Vagina (tissue), 2 donors: ENCODE measurements around the gene PRRT1B. TPM values are rescaled to one million over a fixed set of nuclear protein-coding genes. Genes with fewer than 3 reads are reported as not detected.

Experiments
- DNase-seq, 2 donors: peaks; one replicate each; pipeline ENCODE4 v3.0.0-alpha.2; 2017; ENCODE audit errors: extremely low spot score in 2 of 2
- H3K27ac ChIP-seq: fragments of 200-600 bp; sonication (generic); one replicate; pipeline ENCODE4 v1.5.1; 2019
- H3K27me3 ChIP-seq: fragments of 200-600 bp; sonication (generic); one replicate; pipeline ENCODE4 v1.5.1; 2019
- H3K36me3 ChIP-seq, 2 donors: fragments of 200-600 bp; sonication (generic); one replicate each; pipeline ENCODE4 v1.5.1; 2017 to 2019
- H3K4me1 ChIP-seq: fragments of 200-600 bp; sonication (generic); one replicate; pipeline ENCODE4 v1.5.1; 2019
- H3K4me3 ChIP-seq, 2 donors: fragments of 200-600 bp; sonication (generic); 1 replicate in 1 of 2; 2 replicates in 1 of 2; pipeline ENCODE4 v1.5.1; 2016 to 2019
- H3K9me3 ChIP-seq: fragments of 200-600 bp; sonication (generic); one replicate; pipeline ENCODE4 v1.5.1; 2019
- POLR2A ChIP-seq, 2 donors: fragments of 450-650 bp; IDR thresholded peaks; one replicate each; pipeline ENCODE4 v1.6.1; 2017; ENCODE audit warnings: antibody characterized with exemption in 2 of 2, mild to moderate bottlenecking in 2 of 2, moderate library complexity in 2 of 2
- POLR2AphosphoS5 ChIP-seq, 2 donors: sonication (generic); formaldehyde crosslinking; IDR thresholded peaks; one replicate each; pipeline ENCODE4 v1.9.0; 2017; ENCODE audit warnings: antibody characterized with exemption in 2 of 2, mild to moderate bottlenecking in 2 of 2, low read depth in 1 of 2; ENCODE audit not compliant: insufficient read depth in 1 of 2
- intact Hi-C: fragments of 100-400 bp; cut with DNase I; formaldehyde crosslinking; loops from one replicate; pipeline ENCODE4 v1.15.1; 2023
- total RNA-seq: library from RNA; depleted of rRNA; stranded (reverse); fragments of >200 nt; gene quantifications from one replicate; pipeline ENCODE4 v1.2.3, GENCODE V29; 2016
- TF ChIP-seq, protein P1 (sequence below), 3 experiments: fragments of 450-650 bp in 2 of 3; fragments of 200-600 bp in 1 of 3; sonication (generic) in 1 of 3; IDR thresholded peaks; one replicate each; pipeline ENCODE4 v1.5.1; 2017 to 2019; ENCODE audit warnings: antibody characterized with exemption in 3 of 3, mild to moderate bottlenecking in 2 of 3, moderate library complexity in 2 of 3

PRRT1B gene
- total RNA-seq, 1 donor from 2014 or later, result not detected

DNA sequence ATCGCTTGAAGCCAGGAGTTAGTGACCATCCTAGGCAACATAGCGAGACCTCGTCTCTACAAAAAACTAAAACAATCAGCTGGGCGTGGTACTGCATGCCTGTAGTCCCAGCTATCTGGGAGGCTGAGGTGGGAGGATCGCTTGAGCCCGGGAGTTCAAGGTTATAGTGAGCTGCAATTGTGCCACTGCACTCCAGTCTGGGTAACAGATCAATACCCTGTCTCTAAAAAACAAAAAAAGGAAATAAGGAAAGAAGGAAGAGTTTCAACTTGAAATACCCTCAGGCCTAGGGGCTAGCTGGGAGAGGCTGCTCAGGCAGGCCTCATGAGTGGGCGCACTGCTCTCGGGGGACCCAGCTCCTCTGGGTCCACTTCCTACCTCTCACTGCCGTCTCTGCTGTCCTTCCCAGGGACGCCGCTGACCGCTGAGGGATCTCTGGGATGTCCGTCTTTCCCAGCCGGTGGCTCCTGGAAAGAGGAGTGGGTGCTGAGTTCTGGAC, 56.4 kb downstream of the PRRT1B start:
- no peak for DNase-seq
- Histone ChIP-seq H3K4me3 (no peak overlapping the region), H3K27ac (no peak overlapping the region), H3K9me3 (no peaks in the 10 kb centered on the region), H3K27me3 (no peaks in the 10 kb centered on the region), H3K4me1 (no peaks in the 10 kb centered on the region), H3K36me3 (peaks cover 0 to 53% of the 10 kb centered on the region in 2 donors)
- intact Hi-C loops, result loop anchor here (10.0 kb wide), 1 partner anchor 1773 kb away; the partner anchor contains the start of genes STKLD1 and SURF4
- no peak for TF ChIP-seq POLR2A (IDR thresholded peaks at IDR 0.05)
- TF ChIP-seq, protein P1, sequence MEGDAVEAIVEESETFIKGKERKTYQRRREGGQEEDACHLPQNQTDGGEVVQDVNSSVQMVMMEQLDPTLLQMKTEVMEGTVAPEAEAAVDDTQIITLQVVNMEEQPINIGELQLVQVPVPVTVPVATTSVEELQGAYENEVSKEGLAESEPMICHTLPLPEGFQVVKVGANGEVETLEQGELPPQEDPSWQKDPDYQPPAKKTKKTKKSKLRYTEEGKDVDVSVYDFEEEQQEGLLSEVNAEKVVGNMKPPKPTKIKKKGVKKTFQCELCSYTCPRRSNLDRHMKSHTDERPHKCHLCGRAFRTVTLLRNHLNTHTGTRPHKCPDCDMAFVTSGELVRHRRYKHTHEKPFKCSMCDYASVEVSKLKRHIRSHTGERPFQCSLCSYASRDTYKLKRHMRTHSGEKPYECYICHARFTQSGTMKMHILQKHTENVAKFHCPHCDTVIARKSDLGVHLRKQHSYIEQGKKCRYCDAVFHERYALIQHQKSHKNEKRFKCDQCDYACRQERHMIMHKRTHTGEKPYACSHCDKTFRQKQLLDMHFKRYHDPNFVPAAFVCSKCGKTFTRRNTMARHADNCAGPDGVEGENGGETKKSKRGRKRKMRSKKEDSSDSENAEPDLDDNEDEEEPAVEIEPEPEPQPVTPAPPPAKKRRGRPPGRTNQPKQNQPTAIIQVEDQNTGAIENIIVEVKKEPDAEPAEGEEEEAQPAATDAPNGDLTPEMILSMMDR (IDR thresholded peaks at IDR 0.05), result no peak
- no peak for TF ChIP-seq POLR2AphosphoS5 (IDR thresholded peaks at IDR 0.05; ENCODE audit: insufficient read depth in 1 of 2, low read depth in 1 of 2)

DNA sequence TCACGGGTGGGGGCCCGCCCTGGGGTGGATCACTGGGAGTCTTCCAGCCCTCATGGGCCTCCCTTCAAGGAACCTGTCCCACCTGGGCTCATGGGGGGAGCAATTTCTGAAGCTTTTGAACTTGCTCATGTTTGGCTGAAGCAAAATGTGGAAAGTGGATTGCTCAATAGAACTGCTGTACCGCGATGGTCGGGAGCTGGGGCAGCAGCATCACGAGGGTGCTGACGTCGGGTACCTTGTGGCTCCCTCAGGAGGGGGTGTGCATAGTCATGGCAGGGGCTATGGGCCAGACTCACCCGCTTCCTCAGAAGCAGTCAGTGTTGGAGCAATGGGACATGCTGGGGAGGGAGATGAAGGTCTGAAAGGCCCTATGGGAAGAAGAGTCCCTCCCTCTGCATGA, 57.9 kb downstream of the PRRT1B start:
- DNase-seq, result no peak
- Histone ChIP-seq H3K4me1 (peaks cover 7% of the 10 kb centered on the region), H3K4me3 (no peak overlapping the region), H3K9me3 (no peaks in the 10 kb centered on the region), H3K27ac (no peak overlapping the region), H3K27me3 (no peaks in the 10 kb centered on the region), H3K36me3 (peaks cover 0 to 39% of the 10 kb centered on the region in 2 donors)
- intact Hi-C loops, result loop anchor here (10.0 kb wide), 1 partner anchor 1772 kb away; the partner anchor contains the start of genes STKLD1 and SURF4
- TF ChIP-seq, protein P1 (IDR thresholded peaks at IDR 0.05), result no peak
- TF ChIP-seq POLR2A (IDR thresholded peaks at IDR 0.05), result no peak
- TF ChIP-seq POLR2AphosphoS5 (IDR thresholded peaks at IDR 0.05; ENCODE audit: insufficient read depth in 1 of 2, low read depth in 1 of 2), result no peak

DNA sequence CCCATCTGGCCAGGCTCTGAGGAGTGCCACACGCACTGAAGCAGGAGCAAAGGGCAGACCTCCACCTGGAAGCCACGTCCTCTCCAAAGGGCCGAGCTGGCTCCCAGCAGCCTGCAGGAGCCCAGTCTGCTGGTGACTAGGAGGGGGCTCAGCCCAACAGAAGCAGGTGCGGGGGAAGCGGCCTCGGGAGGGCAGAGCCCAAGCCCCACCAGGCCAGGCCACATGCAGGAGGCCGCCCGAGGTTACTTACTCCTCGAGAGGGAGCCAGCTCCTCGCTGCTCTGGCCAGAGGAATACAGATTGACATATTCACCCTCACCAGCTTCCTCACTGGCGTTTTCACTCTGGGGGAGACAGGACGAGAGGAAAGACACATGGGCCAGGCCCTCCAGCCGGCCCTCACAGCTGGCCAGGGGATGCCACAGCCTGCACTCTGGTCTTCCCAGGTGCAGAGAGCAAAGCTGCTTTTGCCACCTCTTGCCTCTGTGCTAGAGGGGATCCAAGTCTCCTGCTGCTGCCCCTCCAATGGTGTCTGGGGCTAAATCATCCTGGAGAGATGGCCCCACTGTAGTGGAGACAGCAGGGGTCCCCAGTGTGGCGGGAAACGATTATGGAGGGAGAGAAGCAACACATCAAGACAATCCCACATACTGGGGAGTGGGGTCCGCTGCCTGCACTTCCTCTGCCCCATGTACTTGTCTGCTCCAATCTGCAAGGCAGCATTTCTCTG, 58.6 kb downstream of the PRRT1B start:
- H3K4me3 ChIP-seq, result no peak overlapping the region
- H3K36me3 ChIP-seq, result peaks cover 0 to 37% of the 10 kb centered on the region in 2 donors
- TF ChIP-seq POLR2AphosphoS5 (IDR thresholded peaks at IDR 0.05; ENCODE audit: insufficient read depth in 1 of 2, low read depth in 1 of 2), result no peak
- TF ChIP-seq, protein P1 (IDR thresholded peaks at IDR 0.05), result no peak
- TF ChIP-seq POLR2A (IDR thresholded peaks at IDR 0.05), result no peak
- H3K4me1 ChIP-seq, result peaks cover 11% of the 10 kb centered on the region
- H3K27me3 ChIP-seq, result no peaks in the 10 kb centered on the region
- no peaks in the 10 kb centered on the region for H3K9me3 ChIP-seq
- no peak overlapping the region for H3K27ac ChIP-seq
- intact Hi-C loops, result loop anchor here (10.0 kb wide), 1 partner anchor 1771 kb away; the partner anchor contains the start of genes STKLD1 and SURF4
- DNase-seq, result no peak

DNA sequence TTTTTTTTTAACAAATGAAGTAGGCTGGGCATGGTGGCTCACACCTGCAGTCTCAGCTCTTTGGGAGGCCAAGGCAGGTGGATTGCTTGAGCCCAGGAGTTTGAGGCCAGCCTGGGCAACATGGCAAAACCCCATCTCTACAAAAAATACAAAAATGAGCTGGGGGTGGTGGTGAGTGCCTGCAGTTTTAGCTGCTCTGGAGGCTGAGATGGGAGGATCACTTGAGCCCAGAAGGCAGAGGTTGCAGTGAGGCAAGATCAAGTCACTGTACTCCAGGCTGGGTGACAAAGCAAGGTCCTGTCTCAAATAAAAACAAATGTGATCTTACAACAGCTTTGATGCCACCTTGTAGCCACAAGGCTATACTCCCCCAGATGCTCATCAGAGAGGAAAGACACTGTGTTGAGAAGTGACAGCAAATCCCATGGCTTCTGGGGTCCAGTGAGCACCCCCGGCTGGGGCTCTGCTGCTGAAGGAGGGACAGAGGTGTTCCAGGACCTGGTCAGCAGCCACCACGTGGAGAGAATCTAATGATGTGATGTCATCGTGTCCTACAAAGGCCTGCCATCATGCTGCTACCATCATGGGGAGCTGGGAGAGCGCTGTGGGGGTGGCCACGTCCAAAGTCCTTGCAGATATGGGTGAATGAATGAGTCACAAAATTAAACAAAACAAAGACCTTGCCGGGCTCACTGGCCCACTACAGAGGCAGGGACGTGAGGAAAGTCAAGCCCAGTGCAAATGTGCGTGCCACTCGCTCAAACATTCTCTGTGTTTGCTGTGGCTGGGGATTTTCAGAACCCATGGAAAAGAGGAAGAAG, 60.7 kb downstream of the PRRT1B start:
- intact Hi-C loops, result loop anchor here (10.0 kb wide), 1 partner anchor 1769 kb away; the partner anchor contains the start of genes STKLD1 and SURF4
- no peak overlapping the region for H3K4me3 ChIP-seq
- H3K4me1 ChIP-seq, result peaks cover 32% of the 10 kb centered on the region
- peaks cover 0 to 24% of the 10 kb centered on the region in 2 donors for H3K36me3 ChIP-seq
- DNase-seq, result no peak
- TF ChIP-seq POLR2A (IDR thresholded peaks at IDR 0.05) (no peak), POLR2AphosphoS5 (IDR thresholded peaks at IDR 0.05; ENCODE audit: insufficient read depth in 1 of 2, low read depth in 1 of 2) (no peak)
- TF ChIP-seq, protein P1 (IDR thresholded peaks at IDR 0.05), result no peak
- H3K27ac ChIP-seq, result no peak overlapping the region
- H3K27me3 ChIP-seq, result no peaks in the 10 kb centered on the region
- no peaks in the 10 kb centered on the region for H3K9me3 ChIP-seq
